Thoracic aorta (tissue), 2 donors: ENCODE measurements around the gene CDH23. TPM values are rescaled to one million over a fixed set of nuclear protein-coding genes. Genes with fewer than 3 reads are reported as not detected.

Experiments
- ATAC-seq: fragments of 150-250 bp; one replicate; pipeline ENCODE4 v1.8.0; 2017; ENCODE audit warnings: low read depth; ENCODE audit not compliant: insufficient number of reproducible peaks, low FRiP score
- DNase-seq: peaks from one replicate; pipeline ENCODE4 v3.0.0-alpha.2; 2020; ENCODE audit warnings: low spot score
- H3K27ac ChIP-seq, 2 donors: fragments of 200-600 bp; sonication (generic); 1 replicate in 1 of 2; 2 replicates in 1 of 2; pipeline ENCODE4 v1.5.1; 2016; ENCODE audit warnings: mild to moderate bottlenecking in 2 of 2, moderate library complexity in 2 of 2
- H3K27me3 ChIP-seq: fragments of 200-600 bp; sonication (generic); replicated peaks from 2 replicates; pipeline ENCODE4 v1.6.0; 2016; ENCODE audit warnings: mild to moderate bottlenecking; ENCODE audit not compliant: insufficient read depth
- H3K36me3 ChIP-seq: fragments of 200-600 bp; sonication (generic); one replicate; pipeline ENCODE4 v1.5.1; 2016
- H3K4me1 ChIP-seq, 2 donors: fragments of 200-600 bp; sonication (generic); 1 replicate in 1 of 2; 2 replicates in 1 of 2; pipeline versions ENCODE4 v1.5.1 to v1.6.0; 2016; ENCODE audit warnings: low read depth in 2 of 2, mild to moderate bottlenecking in 1 of 2; ENCODE audit not compliant: control insufficient read depth in 1 of 2
- H3K4me3 ChIP-seq: fragments of 200-600 bp; sonication (generic); 2 replicates; pipeline ENCODE4 v1.5.1; 2016; ENCODE audit warnings: mild to moderate bottlenecking
- H3K9me3 ChIP-seq: fragments of 200-600 bp; sonication (generic); 2 replicates; pipeline ENCODE4 v1.5.1; 2016
- total RNA-seq, 2 donors: library from RNA; depleted of rRNA; stranded (reverse); fragments of >200 nt; gene quantifications; one replicate each; pipeline versions ENCODE4 v1.1.0 to v1.2.3, GENCODE V29; 2016
- TF ChIP-seq, protein P1 (sequence below): fragments of 200-600 bp; sonication (generic); IDR thresholded peaks from one replicate; pipeline ENCODE4 v1.5.1; 2019; ENCODE audit warnings: antibody characterized with exemption

CDH23 gene
- total RNA-seq, 2 donors from 2014 or later: 10.6 to 10.8 TPM

DNA sequence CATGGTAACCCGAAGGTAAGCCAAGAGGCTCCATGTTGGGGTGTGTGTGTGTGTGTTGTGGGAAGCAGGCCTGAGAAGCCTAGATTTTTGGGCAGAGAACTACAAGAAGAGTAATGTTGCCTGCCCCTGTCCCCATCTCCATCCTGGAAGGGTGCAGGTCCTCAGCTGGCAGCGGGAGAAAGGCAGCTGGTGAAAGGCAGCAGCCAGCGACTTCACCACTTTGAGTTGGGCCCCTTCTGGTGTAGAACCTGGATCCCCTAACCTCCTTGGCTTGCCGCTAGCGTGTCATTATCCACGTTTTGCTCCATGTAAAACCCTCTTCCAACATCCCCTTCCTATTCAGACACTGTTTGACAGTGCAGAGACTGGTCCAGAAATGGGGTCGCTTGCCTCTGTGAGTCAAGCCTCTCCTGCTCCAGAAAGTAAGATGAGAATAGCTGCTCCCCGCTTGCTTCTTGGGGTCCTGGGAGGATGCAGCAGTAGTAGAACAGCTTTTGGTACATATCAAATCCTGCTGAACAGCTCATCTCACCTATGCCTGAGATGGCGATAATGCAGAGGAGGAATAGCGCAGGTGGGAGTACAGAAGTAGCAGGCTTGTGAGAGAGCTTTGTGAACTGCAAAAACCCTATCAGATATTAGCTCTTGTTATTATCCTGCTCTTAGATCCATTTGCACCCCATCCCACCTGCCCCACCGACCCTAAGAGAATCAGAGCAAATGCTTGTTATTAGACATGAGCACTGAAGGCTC is 22.1 kb upstream of the CDH23 start:
- DNase-seq (no peak), ATAC-seq (no peak)
- TF ChIP-seq, protein P1, sequence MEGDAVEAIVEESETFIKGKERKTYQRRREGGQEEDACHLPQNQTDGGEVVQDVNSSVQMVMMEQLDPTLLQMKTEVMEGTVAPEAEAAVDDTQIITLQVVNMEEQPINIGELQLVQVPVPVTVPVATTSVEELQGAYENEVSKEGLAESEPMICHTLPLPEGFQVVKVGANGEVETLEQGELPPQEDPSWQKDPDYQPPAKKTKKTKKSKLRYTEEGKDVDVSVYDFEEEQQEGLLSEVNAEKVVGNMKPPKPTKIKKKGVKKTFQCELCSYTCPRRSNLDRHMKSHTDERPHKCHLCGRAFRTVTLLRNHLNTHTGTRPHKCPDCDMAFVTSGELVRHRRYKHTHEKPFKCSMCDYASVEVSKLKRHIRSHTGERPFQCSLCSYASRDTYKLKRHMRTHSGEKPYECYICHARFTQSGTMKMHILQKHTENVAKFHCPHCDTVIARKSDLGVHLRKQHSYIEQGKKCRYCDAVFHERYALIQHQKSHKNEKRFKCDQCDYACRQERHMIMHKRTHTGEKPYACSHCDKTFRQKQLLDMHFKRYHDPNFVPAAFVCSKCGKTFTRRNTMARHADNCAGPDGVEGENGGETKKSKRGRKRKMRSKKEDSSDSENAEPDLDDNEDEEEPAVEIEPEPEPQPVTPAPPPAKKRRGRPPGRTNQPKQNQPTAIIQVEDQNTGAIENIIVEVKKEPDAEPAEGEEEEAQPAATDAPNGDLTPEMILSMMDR: no peak
- H3K4me3 ChIP-seq: no peak overlapping the region
- H3K36me3 ChIP-seq: no peaks in the 10 kb centered on the region
- no peak overlapping the region for H3K27ac ChIP-seq
- no peaks in the 10 kb centered on the region for H3K9me3 ChIP-seq
- peaks cover 5 to 6% of the 10 kb centered on the region in 2 donors for H3K4me1 ChIP-seq
- H3K27me3 ChIP-seq: no peaks in the 10 kb centered on the region

DNA sequence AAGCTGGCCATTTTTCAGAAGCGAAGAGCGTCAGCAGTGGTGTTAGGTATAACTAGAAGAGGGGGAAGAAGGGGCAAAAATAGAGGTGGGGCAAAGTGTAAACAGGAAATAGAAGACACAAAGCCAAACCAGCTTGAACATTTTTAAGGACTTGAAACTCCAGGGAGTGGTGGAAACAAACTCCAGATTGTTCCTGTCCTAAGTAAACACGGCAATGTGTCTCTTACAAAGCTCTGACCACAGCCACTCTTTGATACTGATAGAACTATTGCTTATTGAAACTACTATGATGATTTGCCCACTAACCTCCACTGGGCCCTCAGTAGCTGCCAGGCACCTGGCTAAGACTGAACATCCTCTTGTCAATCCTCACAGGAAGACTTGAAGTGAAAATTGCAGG is 20.8 kb upstream of the CDH23 start:
- DNase-seq: no peak

DNA sequence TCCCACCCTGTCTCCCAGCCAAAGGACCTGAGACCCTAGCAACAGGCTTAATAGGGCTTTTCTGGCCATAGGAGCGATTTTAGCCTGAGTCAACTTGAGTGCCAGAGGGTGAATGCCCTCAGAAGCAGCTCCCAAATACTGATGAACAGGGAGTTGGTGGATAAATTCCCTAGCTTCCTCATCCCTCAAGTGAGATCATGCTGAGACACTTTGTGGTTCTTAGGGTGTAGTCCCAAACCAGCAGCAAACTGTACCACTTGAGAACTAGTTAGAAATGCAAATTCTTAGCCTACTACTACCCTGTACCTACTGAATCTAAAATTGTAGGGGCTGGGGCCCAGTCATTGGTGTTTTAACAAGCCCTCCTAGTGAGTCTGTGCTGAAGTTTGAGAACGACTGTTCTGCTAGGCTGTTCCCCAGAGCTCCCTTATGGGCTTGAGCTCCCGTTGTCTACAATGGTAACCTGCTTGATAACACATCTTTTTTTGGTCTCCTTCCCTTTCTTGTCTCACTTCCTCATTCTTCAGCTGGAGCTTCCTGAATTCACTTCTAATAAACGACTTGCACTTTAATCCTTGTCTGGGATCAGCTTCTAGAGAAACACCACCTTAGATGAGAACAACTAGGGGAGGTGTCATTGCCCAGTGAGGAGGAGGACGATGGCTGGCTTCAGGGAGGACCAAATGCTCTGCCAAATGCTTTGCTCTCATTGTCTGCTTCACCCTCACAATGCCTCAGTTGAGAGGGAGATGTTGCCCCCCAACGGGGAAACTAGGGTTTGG is 18.2 kb upstream of the CDH23 start:
- Histone ChIP-seq H3K27me3 (no peaks in the 10 kb centered on the region), H3K27ac (peak overlapping the region in 1 of 2 donors; percentile 36), H3K4me3 (no peak overlapping the region), H3K9me3 (no peaks in the 10 kb centered on the region), H3K4me1 (peaks cover 5 to 6% of the 10 kb centered on the region in 2 donors), H3K36me3 (no peaks in the 10 kb centered on the region)
- TF ChIP-seq, protein P1: no peak
- DNase-seq: no peak
- ATAC-seq: no peak

More for the DNA sequence above, 20.8 kb upstream of the CDH23 start:
- H3K9me3 ChIP-seq: no peaks in the 10 kb centered on the region
- TF ChIP-seq, protein P1: no peak
- no peak overlapping the region for H3K27ac ChIP-seq
- peaks cover 5 to 6% of the 10 kb centered on the region in 2 donors for H3K4me1 ChIP-seq
- H3K27me3 ChIP-seq: no peaks in the 10 kb centered on the region
- H3K36me3 ChIP-seq: no peaks in the 10 kb centered on the region
- ATAC-seq: no peak
- H3K4me3 ChIP-seq: no peak overlapping the region

DNA sequence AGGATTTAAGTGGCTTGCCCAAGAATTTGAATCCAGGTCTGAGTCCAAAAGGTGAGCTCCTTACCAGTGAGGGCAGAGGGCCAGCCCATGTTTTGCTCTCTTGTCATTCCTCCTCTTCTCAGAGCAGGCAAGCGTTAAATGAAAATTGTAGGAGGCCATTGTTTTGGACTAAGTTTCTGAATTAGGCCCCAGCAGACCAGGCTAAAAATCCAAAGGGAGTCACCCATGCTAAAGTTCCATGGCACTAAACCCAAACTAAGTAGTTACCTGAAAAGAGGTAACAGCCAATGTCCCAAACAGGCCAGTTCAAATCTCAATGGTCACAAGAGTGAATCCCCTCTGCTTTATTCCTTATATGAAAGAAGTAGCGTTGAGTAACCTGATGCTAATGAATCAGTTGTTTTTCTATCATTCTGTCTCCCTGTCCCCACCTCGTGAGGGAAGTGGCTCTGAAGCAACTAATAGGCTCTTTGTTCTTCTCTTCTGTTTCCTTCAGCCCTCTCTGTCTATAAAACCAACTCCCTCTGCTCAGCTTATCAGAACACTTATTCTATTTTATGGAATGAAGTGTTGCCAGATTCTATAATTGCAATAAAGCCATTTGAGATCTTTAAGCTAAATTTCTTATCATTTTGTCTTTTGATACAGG is 17.5 kb upstream of the CDH23 start:
- Histone ChIP-seq H3K9me3 (no peaks in the 10 kb centered on the region), H3K4me3 (no peak overlapping the region), H3K36me3 (no peaks in the 10 kb centered on the region), H3K27ac (no peak overlapping the region), H3K4me1 (peaks cover 5 to 6% of the 10 kb centered on the region in 2 donors), H3K27me3 (no peaks in the 10 kb centered on the region)
- TF ChIP-seq, protein P1: no peak
- ATAC-seq: no peak
- DNase-seq: no peak

DNA sequence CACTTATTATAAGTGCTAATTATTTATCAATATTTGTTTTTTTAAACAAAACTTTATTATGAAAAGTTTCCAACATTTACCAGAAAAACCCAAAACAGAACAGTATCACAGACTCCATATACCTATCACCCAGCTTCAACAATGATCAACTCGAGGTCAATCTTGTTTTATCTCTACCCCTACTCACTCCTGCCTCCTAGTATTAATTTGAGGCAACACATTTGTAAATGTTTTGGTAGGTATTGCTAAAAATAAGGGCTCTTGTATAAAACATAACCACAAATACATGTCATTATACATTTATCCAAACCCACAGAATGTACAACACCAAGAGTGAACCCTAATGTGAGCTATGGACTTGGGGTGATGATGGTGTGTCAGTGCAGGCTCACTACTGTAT is 15.9 kb upstream of the CDH23 start:
- Histone ChIP-seq H3K4me1 (peaks cover 5 to 6% of the 10 kb centered on the region in 2 donors), H3K36me3 (no peaks in the 10 kb centered on the region), H3K4me3 (no peak overlapping the region), H3K27me3 (no peaks in the 10 kb centered on the region), H3K9me3 (no peaks in the 10 kb centered on the region), H3K27ac (no peak overlapping the region)
- TF ChIP-seq, protein P1: no peak
- ATAC-seq (no peak), DNase-seq (no peak)
